OCI-LY3 (cell line): Measurements from ENCODE around the gene TNFRSF19.

ENCODE experiments used
- H2AFZ ChIP-seq: fragments of 200-600, 300-600 bp; shearing (Covaris generic); 2 replicates; pipeline ENCODE4 v1.6.0; 2014; ENCODE audit warnings: antibody characterized with exemption, low read depth, low read length
- H3K27ac ChIP-seq: fragments of 200-600, 300-600 bp; sonication (generic); 2 replicates; pipeline ENCODE4 v1.5.1; 2014; ENCODE audit warnings: mild to moderate bottlenecking, low read length, moderate library complexity, mixed read lengths
- H3K27me3 ChIP-seq: fragments of 200-600, 300-600 bp; sonication (generic); 2 replicates; pipeline ENCODE4 v1.6.1; 2014; ENCODE audit warnings: low read depth, low read length, mixed read lengths
- H3K36me3 ChIP-seq: fragments of 200-600, 300-600 bp; sonication (generic); replicated peaks from 2 replicates; pipeline ENCODE3; 2014; ENCODE audit warnings: low read depth, low read length, mixed read lengths
- H3K4me1 ChIP-seq: fragments of 300-600, 200-600 bp; sonication (generic); 2 replicates; pipeline ENCODE4 v1.6.1; 2014; ENCODE audit warnings: low read length, mixed read lengths
- H3K4me2 ChIP-seq: fragments of 200-600, 300-600 bp; sonication (generic); 2 replicates; pipeline ENCODE4 v1.6.1; 2014; ENCODE audit warnings: low read length, mixed read lengths
- H3K4me3 ChIP-seq: fragments of 300-600, 200-600 bp; sonication (generic); 2 replicates; pipeline ENCODE4 v1.5.1; 2014; ENCODE audit warnings: antibody characterized with exemption, mild to moderate bottlenecking, low read length, moderate library complexity
- H3K79me2 ChIP-seq: fragments of 300-600, 200-600 bp; shearing (Covaris generic); 2 replicates; pipeline ENCODE4 v1.6.1; 2014; ENCODE audit warnings: mild to moderate bottlenecking, low read length, mixed read lengths
- H3K9ac ChIP-seq: fragments of 300-600, 200-600 bp; shearing (Covaris generic); 2 replicates; pipeline ENCODE4 v1.6.0; 2014; ENCODE audit warnings: mild to moderate bottlenecking, low read length, moderate library complexity
- H3K9me3 ChIP-seq: fragments of 200-600, 300-600 bp; shearing (Covaris generic); 2 replicates; pipeline ENCODE4 v1.6.1; 2014; ENCODE audit warnings: low read length, mixed read lengths; ENCODE audit not compliant: insufficient read depth
- H4K20me1 ChIP-seq: fragments of 200-600, 300-600 bp; sonication (generic); 2 replicates; pipeline ENCODE4 v1.6.1; 2016; ENCODE audit warnings: low read length, mixed read lengths; ENCODE audit not compliant: insufficient read depth
- EZH2phosphoT487 ChIP-seq: fragments of 200-600 bp; shearing (Covaris generic); IDR thresholded peaks from 2 replicates; pipeline ENCODE4 v1.6.1; 2018; ENCODE audit warnings: antibody characterized with exemption, mixed run types, low read depth
- TF ChIP-seq, protein P1 (sequence below): fragments of 200-600, 300-600 bp; sonication (generic); IDR thresholded peaks from 2 replicates; pipeline ENCODE4 v1.5.1; 2014; ENCODE audit warnings: antibody characterized with exemption, low read length, low read depth

TNFRSF19 gene

DNA sequence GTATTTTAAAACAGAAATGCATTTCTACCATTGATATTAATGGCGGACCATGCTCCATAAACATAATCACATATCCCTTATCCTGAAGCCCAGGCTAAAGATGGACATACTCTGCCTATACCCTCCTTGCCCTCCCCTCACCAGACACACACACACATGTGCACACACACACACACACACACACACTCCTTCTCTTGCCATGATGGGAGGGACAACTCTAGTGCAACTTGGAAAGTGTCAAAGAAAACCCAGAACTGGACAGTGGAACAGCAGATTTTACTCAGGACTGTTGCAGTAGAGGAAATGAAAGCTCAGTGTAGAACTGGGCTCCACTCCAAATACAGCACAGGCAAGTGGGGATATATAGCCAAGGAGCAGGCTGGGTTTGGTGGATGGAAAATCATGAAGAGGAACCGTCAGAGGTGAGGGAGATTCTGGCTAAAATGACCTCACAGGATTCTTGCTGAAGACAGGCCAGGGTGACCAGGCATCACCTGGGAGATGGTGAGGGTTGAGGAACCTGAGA, 40.8 kb downstream of the TNFRSF19 start:
- no peak overlapping the region for H3K27ac ChIP-seq
- no peak overlapping the region for H3K4me3 ChIP-seq
- no peak overlapping the region for H3K4me2 ChIP-seq
- no peak overlapping the region for H3K9ac ChIP-seq
- H3K79me2 ChIP-seq, result no peaks in the 10 kb centered on the region
- H4K20me1 ChIP-seq, result no peaks in the 10 kb centered on the region
- peaks cover 20% of the 10 kb centered on the region for H3K4me1 ChIP-seq
- TF ChIP-seq EZH2phosphoT487, result no peak
- TF ChIP-seq, protein P1, sequence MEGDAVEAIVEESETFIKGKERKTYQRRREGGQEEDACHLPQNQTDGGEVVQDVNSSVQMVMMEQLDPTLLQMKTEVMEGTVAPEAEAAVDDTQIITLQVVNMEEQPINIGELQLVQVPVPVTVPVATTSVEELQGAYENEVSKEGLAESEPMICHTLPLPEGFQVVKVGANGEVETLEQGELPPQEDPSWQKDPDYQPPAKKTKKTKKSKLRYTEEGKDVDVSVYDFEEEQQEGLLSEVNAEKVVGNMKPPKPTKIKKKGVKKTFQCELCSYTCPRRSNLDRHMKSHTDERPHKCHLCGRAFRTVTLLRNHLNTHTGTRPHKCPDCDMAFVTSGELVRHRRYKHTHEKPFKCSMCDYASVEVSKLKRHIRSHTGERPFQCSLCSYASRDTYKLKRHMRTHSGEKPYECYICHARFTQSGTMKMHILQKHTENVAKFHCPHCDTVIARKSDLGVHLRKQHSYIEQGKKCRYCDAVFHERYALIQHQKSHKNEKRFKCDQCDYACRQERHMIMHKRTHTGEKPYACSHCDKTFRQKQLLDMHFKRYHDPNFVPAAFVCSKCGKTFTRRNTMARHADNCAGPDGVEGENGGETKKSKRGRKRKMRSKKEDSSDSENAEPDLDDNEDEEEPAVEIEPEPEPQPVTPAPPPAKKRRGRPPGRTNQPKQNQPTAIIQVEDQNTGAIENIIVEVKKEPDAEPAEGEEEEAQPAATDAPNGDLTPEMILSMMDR, result no peak
- H3K9me3 ChIP-seq, result no peaks in the 10 kb centered on the region
- peaks cover 31% of the 10 kb centered on the region for H3K27me3 ChIP-seq
- no peak overlapping the region for H2AFZ ChIP-seq
- no peaks in the 10 kb centered on the region for H3K36me3 ChIP-seq

DNA sequence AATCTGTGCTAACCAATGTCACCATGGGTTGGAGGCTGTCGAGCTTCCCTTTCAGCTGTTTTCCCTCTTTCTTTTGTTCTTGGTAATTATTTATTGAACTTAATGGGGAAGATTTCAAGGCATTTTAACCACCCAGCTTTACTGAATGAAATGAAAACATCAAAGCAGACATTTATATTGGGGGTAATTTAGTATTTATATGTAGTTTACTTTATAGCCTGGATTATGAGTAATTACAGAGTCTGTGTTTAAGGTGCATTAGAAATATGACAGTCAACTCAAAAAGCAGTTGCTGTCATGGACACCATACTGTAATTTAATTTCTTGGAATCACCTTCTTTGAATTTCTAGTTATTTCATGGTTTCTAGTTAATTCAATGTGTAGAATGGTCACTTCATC, 42.0 kb downstream of the TNFRSF19 start:
- TF ChIP-seq, protein P1, result no peak
- TF ChIP-seq EZH2phosphoT487, result no peak
- Histone ChIP-seq H3K9me3 (no peaks in the 10 kb centered on the region), H4K20me1 (no peaks in the 10 kb centered on the region), H2AFZ (no peak overlapping the region), H3K4me2 (no peak overlapping the region), H3K4me3 (no peak overlapping the region), H3K36me3 (no peaks in the 10 kb centered on the region), H3K27ac (no peak overlapping the region), H3K4me1 (peaks cover 20% of the 10 kb centered on the region), H3K79me2 (no peaks in the 10 kb centered on the region), H3K27me3 (peaks cover 34% of the 10 kb centered on the region), H3K9ac (no peak overlapping the region)

DNA sequence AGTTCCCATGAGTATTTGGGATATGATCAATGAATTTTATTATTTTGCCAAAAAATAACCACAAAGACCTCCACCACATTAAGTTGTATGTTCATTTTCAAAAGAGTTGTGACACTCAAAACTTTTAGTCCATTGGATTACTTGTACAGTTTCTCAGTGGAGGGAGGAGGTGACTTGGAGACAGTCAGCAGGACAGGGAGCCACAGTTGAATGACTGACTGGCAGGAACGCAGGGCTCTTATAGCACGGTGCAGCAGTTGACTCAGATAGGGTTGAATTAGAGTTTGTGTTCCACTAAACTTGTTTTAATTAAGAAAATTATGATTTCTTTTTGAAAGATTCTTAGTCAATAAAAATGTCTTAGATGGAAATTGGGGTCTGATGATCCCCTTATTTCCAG, 42.5 kb downstream of the TNFRSF19 start:
- Histone ChIP-seq H4K20me1 (no peaks in the 10 kb centered on the region), H3K9me3 (no peaks in the 10 kb centered on the region), H3K4me3 (no peak overlapping the region), H3K27ac (no peak overlapping the region), H3K79me2 (no peaks in the 10 kb centered on the region), H3K4me1 (peaks cover 20% of the 10 kb centered on the region), H3K36me3 (no peaks in the 10 kb centered on the region), H2AFZ (no peak overlapping the region), H3K9ac (no peak overlapping the region), H3K4me2 (no peak overlapping the region), H3K27me3 (peaks cover 39% of the 10 kb centered on the region)
- TF ChIP-seq, protein P1, result no peak
- TF ChIP-seq EZH2phosphoT487, result no peak

DNA sequence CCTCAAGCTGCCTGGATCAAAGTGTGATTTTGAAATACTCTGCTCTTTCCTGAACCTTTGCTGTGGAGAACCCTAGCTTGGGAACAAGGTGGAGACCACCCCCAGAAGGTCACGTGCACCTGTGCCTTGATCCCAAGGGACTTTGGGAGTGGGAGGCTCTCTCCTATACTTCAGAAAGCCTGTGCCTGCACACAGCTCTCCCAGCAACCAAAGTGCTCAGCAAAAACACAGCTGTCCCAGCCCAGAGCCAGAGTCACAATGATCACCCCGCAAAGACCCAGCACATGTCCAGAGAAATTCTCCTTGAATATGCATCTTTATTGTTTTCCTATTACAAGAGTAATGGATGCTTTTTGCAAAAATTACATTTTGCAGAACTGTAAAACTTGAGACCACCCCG, 43.4 kb downstream of the TNFRSF19 start:
- TF ChIP-seq, protein P1, result no peak
- Histone ChIP-seq H2AFZ (no peak overlapping the region), H3K4me3 (no peak overlapping the region), H3K4me1 (peaks cover 20% of the 10 kb centered on the region), H3K9ac (no peak overlapping the region), H3K9me3 (no peaks in the 10 kb centered on the region), H3K79me2 (no peaks in the 10 kb centered on the region), H3K27me3 (peaks cover 42% of the 10 kb centered on the region), H3K4me2 (no peak overlapping the region), H3K27ac (no peak overlapping the region), H4K20me1 (no peaks in the 10 kb centered on the region), H3K36me3 (no peaks in the 10 kb centered on the region)
